Smooth muscle cell (in vitro differentiated cells): Measurements from ENCODE around the gene MRPL51. TPM values are rescaled to one million over a fixed set of nuclear protein-coding genes. Genes with fewer than 3 reads are reported as not detected.
"Not testable (repeated sequence)": the region's sequence is repeated elsewhere in the genome, so short reads cannot be mapped to it uniquely, and the experiment has no call there.

Experiments used
- DNase-seq: peaks from one replicate; lab custom pipeline; 2025; ENCODE audit not compliant: unreplicated experiment; lab: John Stamatoyannopoulos, UW
- H2AFZ ChIP-seq: fragments of 200-600 bp; sonication (generic); 2 replicates; pipeline ENCODE4 v1.6.0; 2016; ENCODE audit warnings: antibody characterized with exemption, low read depth, mild to moderate bottlenecking
- H3F3A ChIP-seq: fragments of 200-600 bp; sonication (generic); 2 replicates; pipeline ENCODE4 v1.6.0; 2017; ENCODE audit warnings: antibody characterized with exemption, low read depth
- H3K27ac ChIP-seq: fragments of 200-600 bp; sonication (generic); 2 replicates; pipeline ENCODE4 v1.5.1; 2016; ENCODE audit warnings: low read depth, mild to moderate bottlenecking
- H3K27me3 ChIP-seq: fragments of 200-600 bp; sonication (generic); 2 replicates; pipeline ENCODE4 v1.6.1; 2016; ENCODE audit warnings: low read depth, mild to moderate bottlenecking
- H3K36me3 ChIP-seq: fragments of 200-600 bp; sonication (generic); 2 replicates; pipeline ENCODE4 v1.5.1; 2016; ENCODE audit warnings: low read depth
- H3K4me1 ChIP-seq: fragments of 200-600 bp; sonication (generic); 2 replicates; pipeline ENCODE4 v1.5.1; 2016; ENCODE audit warnings: low read depth
- H3K4me2 ChIP-seq: fragments of 200-600 bp; sonication (generic); 2 replicates; pipeline ENCODE4 v1.6.0; 2016; ENCODE audit warnings: mild to moderate bottlenecking
- H3K4me3 ChIP-seq: fragments of 200-600 bp; sonication (generic); 2 replicates; pipeline ENCODE4 v1.5.1; 2016; ENCODE audit warnings: mild to moderate bottlenecking
- H3K79me2 ChIP-seq: fragments of 200-600 bp; sonication (generic); 2 replicates; pipeline ENCODE4 v1.6.0; 2016; ENCODE audit warnings: low read depth, mild to moderate bottlenecking
- H3K9ac ChIP-seq: fragments of 200-600 bp; sonication (generic); 2 replicates; pipeline ENCODE4 v1.6.0; 2016; ENCODE audit warnings: low read depth
- H3K9me3 ChIP-seq: fragments of 200-600 bp; sonication (generic); replicated peaks from 2 replicates; pipeline ENCODE4 v1.5.1; 2016; ENCODE audit warnings: low read depth
- H4K20me1 ChIP-seq: fragments of 200-600 bp; sonication (generic); 2 replicates; pipeline ENCODE4 v1.6.0; 2016; ENCODE audit warnings: low read depth
- WGBS: methylation state at CpG from one replicate; pipeline ENCODE4 v1.1.7; 2016; ENCODE audit warnings: low lambda C conversion rate; 5-methylcytosine and 5-hydroxymethylcytosine counted together
- polyA plus RNA-seq: library from polyadenylated mRNA; unstranded; fragments of >200 nt; fragmentation: Nextera tagmentation; extraction: Ambion mirVana; gene quantifications from 2 replicates; pipeline ENCODE4 v1.2.1, GENCODE V29; 2016
- total RNA-seq: library from RNA; depleted of rRNA; stranded (reverse); fragments of >200 nt; gene quantifications from 2 replicates; pipeline ENCODE4 v1.2.3, GENCODE V29; 2014
- TF ChIP-seq, protein P1 (sequence below): fragments of 200-600 bp; sonication (generic); IDR thresholded peaks from 2 replicates; pipeline ENCODE4 v1.5.1; 2017; ENCODE audit warnings: borderline replicate concordance, mild to moderate bottlenecking, antibody characterized with exemption; ENCODE audit not compliant: insufficient read depth, poor library complexity, severe bottlenecking

MRPL51 gene
- total and polyA plus RNA-seq, 2 experiments from 2014 or later = 126 to 364 TPM

DNA sequence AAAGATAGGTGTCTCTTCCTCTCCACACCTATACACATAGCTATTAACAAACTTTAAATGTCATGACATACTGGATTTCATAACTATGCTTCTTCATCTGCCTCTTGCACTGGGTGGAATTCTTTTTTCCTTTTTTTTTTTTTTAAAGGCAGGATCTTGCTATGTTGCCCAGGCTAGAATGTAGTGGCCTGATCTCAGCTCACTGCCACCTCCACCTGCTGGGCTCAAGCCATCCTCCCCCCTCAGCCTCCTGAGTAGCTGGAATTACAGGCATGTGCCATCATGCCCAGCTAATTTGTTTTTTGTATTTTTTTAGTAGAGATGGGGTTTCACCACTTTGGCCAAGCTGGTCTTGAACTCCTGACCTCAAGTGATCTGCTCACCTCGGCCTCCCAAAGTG lies 4.8 kb downstream of the MRPL51 start:
- Histone ChIP-seq H3K9ac (no peak overlapping the region), H2AFZ (no peak overlapping the region), H3K4me1 (peaks cover 7% of the 10 kb centered on the region), H3K4me3 (no peak overlapping the region), H4K20me1 (no peaks in the 10 kb centered on the region), H3F3A (peaks cover 4% of the 10 kb centered on the region), H3K79me2 (peaks cover 9% of the 10 kb centered on the region), H3K27ac (no peak overlapping the region), H3K4me2 (no peak overlapping the region), H3K27me3 (no peaks in the 10 kb centered on the region), H3K36me3 (no peaks in the 10 kb centered on the region), H3K9me3 (no peaks in the 10 kb centered on the region)
- TF ChIP-seq, protein P1, sequence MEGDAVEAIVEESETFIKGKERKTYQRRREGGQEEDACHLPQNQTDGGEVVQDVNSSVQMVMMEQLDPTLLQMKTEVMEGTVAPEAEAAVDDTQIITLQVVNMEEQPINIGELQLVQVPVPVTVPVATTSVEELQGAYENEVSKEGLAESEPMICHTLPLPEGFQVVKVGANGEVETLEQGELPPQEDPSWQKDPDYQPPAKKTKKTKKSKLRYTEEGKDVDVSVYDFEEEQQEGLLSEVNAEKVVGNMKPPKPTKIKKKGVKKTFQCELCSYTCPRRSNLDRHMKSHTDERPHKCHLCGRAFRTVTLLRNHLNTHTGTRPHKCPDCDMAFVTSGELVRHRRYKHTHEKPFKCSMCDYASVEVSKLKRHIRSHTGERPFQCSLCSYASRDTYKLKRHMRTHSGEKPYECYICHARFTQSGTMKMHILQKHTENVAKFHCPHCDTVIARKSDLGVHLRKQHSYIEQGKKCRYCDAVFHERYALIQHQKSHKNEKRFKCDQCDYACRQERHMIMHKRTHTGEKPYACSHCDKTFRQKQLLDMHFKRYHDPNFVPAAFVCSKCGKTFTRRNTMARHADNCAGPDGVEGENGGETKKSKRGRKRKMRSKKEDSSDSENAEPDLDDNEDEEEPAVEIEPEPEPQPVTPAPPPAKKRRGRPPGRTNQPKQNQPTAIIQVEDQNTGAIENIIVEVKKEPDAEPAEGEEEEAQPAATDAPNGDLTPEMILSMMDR = no peak
- DNase-seq = no peak
- WGBS = 94% methylated on average over 1 of the region's 1 CpG

DNA sequence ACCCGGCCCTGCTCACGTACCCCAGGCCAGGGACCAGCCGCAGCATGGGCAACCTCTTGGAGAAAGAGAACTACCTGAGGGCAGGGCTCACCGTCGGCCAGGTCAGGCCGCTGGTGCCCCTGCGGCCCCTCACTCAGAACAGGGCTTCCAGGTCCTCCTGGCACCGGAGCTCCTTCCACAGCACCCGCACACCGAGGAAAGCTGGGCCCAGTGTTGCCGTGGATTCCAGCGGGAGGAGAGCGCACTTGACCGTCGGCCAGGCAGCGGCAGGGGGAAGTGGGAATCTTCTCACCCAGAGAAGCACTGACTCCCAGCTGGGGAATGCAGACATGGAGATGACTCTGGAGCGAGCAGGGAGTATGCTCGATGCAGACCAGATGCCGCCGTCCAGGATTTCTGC lies 14.6 kb downstream of the MRPL51 start:
- Histone ChIP-seq H3K27ac (peak overlapping the region; percentile 50), H3K9ac (no peak overlapping the region), H3K4me2 (no peak overlapping the region), H3K4me1 (no peaks in the 10 kb centered on the region), H3K27me3 (no peaks in the 10 kb centered on the region), H3K79me2 (no peaks in the 10 kb centered on the region), H4K20me1 (no peaks in the 10 kb centered on the region), H3K4me3 (no peak overlapping the region), H3F3A (no peaks in the 10 kb centered on the region), H2AFZ (no peak overlapping the region), H3K36me3 (no peaks in the 10 kb centered on the region), H3K9me3 (no peaks in the 10 kb centered on the region)
- 86% methylated on average over 20 of the region's 20 CpGs for WGBS
- no peak for DNase-seq
- TF ChIP-seq, protein P1 = no peak

DNA sequence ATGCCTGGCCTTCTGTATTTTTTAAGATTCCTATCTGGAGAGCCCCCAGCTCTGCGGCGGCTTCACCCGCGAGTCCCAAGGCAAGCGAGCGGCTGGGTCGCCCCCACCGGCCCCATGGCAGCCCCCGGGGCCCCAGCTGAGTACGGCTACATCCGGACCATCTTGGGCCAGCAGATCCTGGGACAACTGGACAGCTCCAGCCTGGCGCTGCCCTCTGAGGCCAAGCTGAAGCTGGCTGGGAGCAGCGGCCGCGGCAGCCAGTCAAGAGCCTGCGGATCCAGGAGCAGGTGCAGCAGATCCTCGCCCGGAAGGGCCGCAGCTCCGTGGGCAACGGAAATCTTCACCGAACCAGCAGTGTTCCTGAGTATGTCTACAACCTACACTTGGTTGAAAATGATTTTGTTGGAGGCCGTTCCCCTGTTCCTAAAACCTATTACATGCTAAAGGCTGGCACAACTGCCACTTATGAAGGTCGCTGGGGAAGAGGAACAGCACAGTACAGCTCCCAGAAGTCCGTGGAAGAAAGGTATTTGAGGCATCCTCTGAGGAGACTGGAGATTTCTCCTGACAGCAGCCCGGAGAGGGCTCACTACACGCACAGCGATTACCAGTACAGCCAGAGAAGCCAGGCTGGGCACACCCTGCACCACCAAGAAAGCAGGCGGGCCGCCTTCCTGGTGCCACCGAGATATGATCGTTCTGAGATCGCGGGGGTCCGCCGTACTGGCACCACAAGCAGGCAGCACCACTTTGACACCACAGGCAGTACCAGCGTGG lies 15.3 kb downstream of the MRPL51 start:
- H3K36me3 ChIP-seq, H3K79me2 ChIP-seq: not testable (repeated sequence)
- 94% methylated on average over 35 of the region's 37 CpGs for WGBS

DNA sequence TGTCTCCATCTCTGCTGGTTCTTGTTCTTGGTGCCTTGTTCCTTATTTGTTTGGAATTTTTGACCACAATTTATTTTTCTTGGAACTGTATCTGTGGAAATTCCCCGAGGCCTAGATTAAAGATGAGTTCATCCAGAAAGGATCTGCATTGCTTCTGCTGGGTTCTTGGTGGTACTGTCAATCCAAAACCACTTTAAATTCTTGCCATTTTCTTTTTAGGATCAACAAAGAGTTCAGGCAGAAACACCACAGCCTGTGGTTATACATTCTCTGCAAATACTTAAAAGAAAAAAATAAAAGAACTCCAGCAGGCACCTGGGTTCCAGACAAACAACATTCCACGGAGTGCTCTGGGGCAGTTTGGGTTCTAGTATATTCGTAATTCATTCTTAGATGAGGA lies 16.6 kb downstream of the MRPL51 start:
- H3K4me1 ChIP-seq = no peaks in the 10 kb centered on the region
- no peaks in the 10 kb centered on the region for H3K27me3 ChIP-seq
- H3F3A ChIP-seq = no peaks in the 10 kb centered on the region
- H3K79me2 ChIP-seq = no peaks in the 10 kb centered on the region
- peak overlapping the region; percentile 71 for H3K4me2 ChIP-seq
- TF ChIP-seq, protein P1 = no peak
- no peak overlapping the region for H2AFZ ChIP-seq
- DNase-seq = no peak
- H3K9me3 ChIP-seq = no peaks in the 10 kb centered on the region
- peak overlapping the region; percentile 89 for H3K27ac ChIP-seq
- H3K4me3 ChIP-seq = no peak overlapping the region
- H4K20me1 ChIP-seq = no peaks in the 10 kb centered on the region
- no peaks in the 10 kb centered on the region for H3K36me3 ChIP-seq
- no peak overlapping the region for H3K9ac ChIP-seq
- 34% methylated on average over 3 of the region's 3 CpGs for WGBS

More for the DNA sequence above, 15.3 kb downstream of the MRPL51 start:
- H2AFZ ChIP-seq, H3K27ac ChIP-seq, H3K9ac ChIP-seq, DNase-seq, H3K9me3 ChIP-seq, H3K4me3 ChIP-seq, H3K4me2 ChIP-seq, H4K20me1 ChIP-seq, H3K4me1 ChIP-seq, H3F3A ChIP-seq, H3K27me3 ChIP-seq: not testable (repeated sequence)

DNA sequence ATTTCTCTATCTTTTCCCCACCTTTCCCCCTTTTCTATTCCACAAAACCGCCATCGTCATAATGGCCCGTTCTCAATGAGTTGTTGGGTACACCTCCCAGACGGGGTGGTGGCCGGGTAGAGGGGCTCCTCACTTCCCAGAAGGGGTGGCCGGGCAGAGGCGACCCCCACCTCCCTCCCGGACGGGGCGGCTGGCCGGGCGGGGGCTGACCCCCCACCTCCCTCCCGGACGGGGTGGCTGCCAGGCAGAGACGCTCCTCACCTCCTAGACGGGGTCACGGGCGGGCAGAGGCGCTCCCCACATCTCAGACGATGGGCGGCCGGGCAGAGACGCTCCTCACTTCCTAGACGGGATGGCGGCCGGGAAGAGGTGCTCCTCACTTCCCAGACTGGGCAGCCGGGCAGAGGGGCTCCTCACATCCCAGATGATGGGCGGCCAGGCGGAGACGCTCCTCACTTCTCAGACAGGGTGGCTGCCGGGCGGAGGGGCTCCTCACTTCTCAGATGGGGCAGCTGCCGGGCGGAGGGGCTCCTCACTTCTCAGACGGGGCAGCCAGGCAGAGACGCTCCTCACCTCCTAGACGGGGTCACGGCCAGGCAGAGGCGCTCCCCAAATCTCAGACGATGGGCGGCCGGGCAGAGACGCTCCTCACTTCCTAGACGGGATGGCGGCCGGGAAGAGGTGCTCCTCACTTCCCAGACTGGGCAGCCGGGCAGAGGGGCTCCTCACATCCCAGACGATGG lies 17.7 kb downstream of the MRPL51 start:
- not testable (repeated sequence) for H3F3A ChIP-seq, DNase-seq, H2AFZ ChIP-seq, H3K9me3 ChIP-seq, H4K20me1 ChIP-seq, H3K79me2 ChIP-seq, H3K27ac ChIP-seq, H3K4me1 ChIP-seq, H3K27me3 ChIP-seq, H3K4me3 ChIP-seq, H3K9ac ChIP-seq, H3K36me3 ChIP-seq, H3K4me2 ChIP-seq
- WGBS = 95% methylated on average over 35 of the region's 48 CpGs
